NB4 (cell line): Measurements from ENCODE around the gene CHEK1.
"Not testable (repeated sequence)": the region's sequence is repeated elsewhere in the genome, so short reads cannot be mapped to it uniquely, and the experiment has no call there.

ENCODE experiments used
- CTCF ChIP-seq: IDR thresholded peaks from one replicate; pipeline ENCODE4 v1.5.1; 2012; ENCODE audit warnings: low read depth, low read length
- MAX ChIP-seq: IDR thresholded peaks from 2 replicates; pipeline ENCODE4 v1.6.1; 2011; ENCODE audit warnings: low read depth, low read length
- POLR2A ChIP-seq: IDR thresholded peaks from 2 replicates; pipeline ENCODE4 v1.6.1; 2011; ENCODE audit warnings: mild to moderate bottlenecking; ENCODE audit not compliant: insufficient read length; ENCODE audit errors: extremely low read depth

- not testable (repeated sequence) for TF ChIP-seq CTCF, POLR2A, MAX
These were observed 47.8 kb upstream of the CHEK1 start for GRCh38 chr11:125577181-125577580.
